ENCODE results near the gene IAH1. TPM values are rescaled to one million over a fixed set of nuclear protein-coding genes. Genes with fewer than 3 reads are reported as not detected.
A peak's percentile ranks its signal among the peaks of the same experiment; 100 is the strongest.

The IAH1 gene
- total and polyA plus RNA-seq, 2 experiments from 2014 or later, result 12.7 to 33.7 TPM

GRCh38 chr2:9517118-9517782 lies 42.9 kb downstream of the IAH1 start:
- no peak overlapping the region for H3K27ac Mint-ChIP-seq
- H3K36me3 ChIP-seq (ENCODE audit: insufficient read depth), result peaks cover 15% of the 10 kb centered on the region
- no peaks in the 10 kb centered on the region for H3K4me1 Mint-ChIP-seq

DNA sequence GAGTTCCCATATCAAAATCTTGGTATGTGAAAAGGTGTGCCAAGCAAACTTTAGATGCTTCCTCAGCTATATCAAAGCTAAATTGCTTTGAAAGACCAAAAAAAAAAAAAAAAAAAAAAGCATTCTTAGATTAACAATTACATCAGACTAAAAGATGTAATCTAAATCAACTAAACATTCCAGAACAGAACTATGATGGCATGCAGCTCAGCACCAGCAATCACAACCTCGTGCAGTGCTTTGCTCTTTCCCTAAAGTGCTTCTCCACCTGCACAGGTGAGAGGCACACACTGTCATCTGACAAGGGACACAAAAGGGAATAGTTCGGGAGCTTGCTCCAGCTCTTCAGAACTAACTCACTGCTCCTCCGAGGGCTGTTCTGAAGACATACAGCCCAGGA lies 43.8 kb downstream of the IAH1 start:
- Histone ChIP-seq H4K20me1 (replicated peaks; ENCODE audit: insufficient read depth) (peaks cover 8% of the 10 kb centered on the region; the same call in 1 of the 2 replicates), H3K4me3 (no peak overlapping the region), H3K9me2 (ENCODE audit: insufficient read depth) (no peaks in the 10 kb centered on the region), H3K79me2 (replicated peaks; ENCODE audit: insufficient read depth) (no peaks in the 10 kb centered on the region), H3K27me3 (ENCODE audit: insufficient read depth) (no peaks in the 10 kb centered on the region), H3K27ac (ENCODE audit: low read depth) (0 out of 2 replicates have a peak overlapping the region, but pooled peaks have one; percentile 78), H3F3A (replicated peaks; ENCODE audit: low read depth) (no peaks in the 10 kb centered on the region), H2AFZ (no peak overlapping the region), H3K4me1 (ENCODE audit: insufficient read depth) (no peaks in the 10 kb centered on the region), H3K36me3 (ENCODE audit: insufficient read depth) (peaks cover 11% of the 10 kb centered on the region), H3K4me2 (no peak overlapping the region)
- Mint-ChIP-seq H3K4me1 (no peaks in the 10 kb centered on the region), H3K27me3 (ENCODE audit: insufficient read depth, low read depth, poor library complexity) (peaks cover 1% of the 10 kb centered on the region), H3K4me3 (no peak overlapping the region), H3K9me3 (no peaks in the 10 kb centered on the region), H3K27ac (no peak overlapping the region), H3K36me3 (ENCODE audit: low read depth) (peaks cover 32% of the 10 kb centered on the region; the same call in 2 of the 3 replicates)
- peak; percentile 2 for DNase-seq (ENCODE audit: low spot score)
- no peak for ATAC-seq
- TF ChIP-seq, protein P1, sequence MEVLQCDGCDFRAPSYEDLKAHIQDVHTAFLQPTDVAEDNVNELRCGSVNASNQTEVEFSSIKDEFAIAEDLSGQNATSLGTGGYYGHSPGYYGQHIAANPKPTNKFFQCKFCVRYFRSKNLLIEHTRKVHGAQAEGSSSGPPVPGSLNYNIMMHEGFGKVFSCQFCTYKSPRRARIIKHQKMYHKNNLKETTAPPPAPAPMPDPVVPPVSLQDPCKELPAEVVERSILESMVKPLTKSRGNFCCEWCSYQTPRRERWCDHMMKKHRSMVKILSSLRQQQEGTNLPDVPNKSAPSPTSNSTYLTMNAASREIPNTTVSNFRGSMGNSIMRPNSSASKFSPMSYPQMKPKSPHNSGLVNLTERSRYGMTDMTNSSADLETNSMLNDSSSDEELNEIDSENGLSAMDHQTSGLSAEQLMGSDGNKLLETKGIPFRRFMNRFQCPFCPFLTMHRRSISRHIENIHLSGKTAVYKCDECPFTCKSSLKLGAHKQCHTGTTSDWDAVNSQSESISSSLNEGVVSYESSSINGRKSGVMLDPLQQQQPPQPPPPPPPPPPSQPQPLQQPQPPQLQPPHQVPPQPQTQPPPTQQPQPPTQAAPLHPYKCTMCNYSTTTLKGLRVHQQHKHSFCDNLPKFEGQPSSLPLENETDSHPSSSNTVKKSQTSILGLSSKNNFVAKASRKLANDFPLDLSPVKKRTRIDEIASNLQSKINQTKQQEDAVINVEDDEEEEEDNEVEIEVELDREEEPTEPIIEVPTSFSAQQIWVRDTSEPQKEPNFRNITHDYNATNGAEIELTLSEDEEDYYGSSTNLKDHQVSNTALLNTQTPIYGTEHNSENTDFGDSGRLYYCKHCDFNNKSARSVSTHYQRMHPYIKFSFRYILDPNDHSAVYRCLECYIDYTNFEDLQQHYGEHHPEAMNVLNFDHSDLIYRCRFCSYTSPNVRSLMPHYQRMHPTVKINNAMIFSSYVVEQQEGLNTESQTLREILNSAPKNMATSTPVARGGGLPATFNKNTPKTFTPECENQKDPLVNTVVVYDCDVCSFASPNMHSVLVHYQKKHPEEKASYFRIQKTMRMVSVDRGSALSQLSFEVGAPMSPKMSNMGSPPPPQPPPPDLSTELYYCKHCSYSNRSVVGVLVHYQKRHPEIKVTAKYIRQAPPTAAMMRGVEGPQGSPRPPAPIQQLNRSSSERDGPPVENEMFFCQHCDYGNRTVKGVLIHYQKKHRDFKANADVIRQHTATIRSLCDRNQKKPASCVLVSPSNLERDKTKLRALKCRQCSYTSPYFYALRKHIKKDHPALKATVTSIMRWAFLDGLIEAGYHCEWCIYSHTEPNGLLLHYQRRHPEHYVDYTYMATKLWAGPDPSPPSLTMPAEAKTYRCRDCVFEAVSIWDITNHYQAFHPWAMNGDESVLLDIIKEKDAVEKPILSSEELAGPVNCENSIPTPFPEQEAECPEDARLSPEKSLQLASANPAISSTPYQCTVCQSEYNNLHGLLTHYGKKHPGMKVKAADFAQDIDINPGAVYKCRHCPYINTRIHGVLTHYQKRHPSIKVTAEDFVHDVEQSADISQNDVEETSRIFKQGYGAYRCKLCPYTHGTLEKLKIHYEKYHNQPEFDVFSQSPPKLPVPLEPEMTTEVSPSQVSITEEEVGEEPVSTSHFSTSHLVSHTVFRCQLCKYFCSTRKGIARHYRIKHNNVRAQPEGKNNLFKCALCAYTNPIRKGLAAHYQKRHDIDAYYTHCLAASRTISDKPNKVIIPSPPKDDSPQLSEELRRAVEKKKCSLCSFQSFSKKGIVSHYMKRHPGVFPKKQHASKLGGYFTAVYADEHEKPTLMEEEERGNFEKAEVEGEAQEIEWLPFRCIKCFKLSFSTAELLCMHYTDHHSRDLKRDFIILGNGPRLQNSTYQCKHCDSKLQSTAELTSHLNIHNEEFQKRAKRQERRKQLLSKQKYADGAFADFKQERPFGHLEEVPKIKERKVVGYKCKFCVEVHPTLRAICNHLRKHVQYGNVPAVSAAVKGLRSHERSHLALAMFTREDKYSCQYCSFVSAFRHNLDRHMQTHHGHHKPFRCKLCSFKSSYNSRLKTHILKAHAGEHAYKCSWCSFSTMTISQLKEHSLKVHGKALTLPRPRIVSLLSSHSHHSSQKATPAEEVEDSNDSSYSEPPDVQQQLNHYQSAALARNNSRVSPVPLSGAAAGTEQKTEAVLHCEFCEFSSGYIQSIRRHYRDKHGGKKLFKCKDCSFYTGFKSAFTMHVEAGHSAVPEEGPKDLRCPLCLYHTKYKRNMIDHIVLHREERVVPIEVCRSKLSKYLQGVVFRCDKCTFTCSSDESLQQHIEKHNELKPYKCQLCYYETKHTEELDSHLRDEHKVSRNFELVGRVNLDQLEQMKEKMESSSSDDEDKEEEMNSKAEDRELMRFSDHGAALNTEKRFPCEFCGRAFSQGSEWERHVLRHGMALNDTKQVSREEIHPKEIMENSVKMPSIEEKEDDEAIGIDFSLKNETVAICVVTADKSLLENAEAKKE (CRISPR knock-in tag; IDR thresholded peaks at IDR 0.05), result no peak
- no peak for TF ChIP-seq CREB1 (CRISPR knock-in tag; IDR thresholded peaks at IDR 0.05; ENCODE audit: low read depth)
- TF ChIP-seq JUNB (IDR thresholded peaks at IDR 0.05; ENCODE audit: unreplicated experiment), result no peak
- no peak for TF ChIP-seq STAT1 (IDR thresholded peaks at IDR 0.05; ENCODE audit: unreplicated experiment)

More at GRCh38 chr2:9517118-9517782, 42.9 kb downstream of the IAH1 start:
- Histone ChIP-seq H4K20me1 (replicated peaks; ENCODE audit: insufficient read depth) (peaks cover 8% of the 10 kb centered on the region; the same call in 1 of the 2 replicates), H3K4me2 (no peak overlapping the region), H3K4me1 (ENCODE audit: insufficient read depth) (no peaks in the 10 kb centered on the region), H3K9me2 (ENCODE audit: insufficient read depth) (no peaks in the 10 kb centered on the region), H3K27me3 (ENCODE audit: insufficient read depth) (no peaks in the 10 kb centered on the region), H3K27ac (ENCODE audit: low read depth) (no peak overlapping the region), H3F3A (replicated peaks; ENCODE audit: low read depth) (no peaks in the 10 kb centered on the region), H2AFZ (no peak overlapping the region), H3K79me2 (replicated peaks; ENCODE audit: insufficient read depth) (no peaks in the 10 kb centered on the region), H3K4me3 (no peak overlapping the region)
- TF ChIP-seq, protein P2, sequence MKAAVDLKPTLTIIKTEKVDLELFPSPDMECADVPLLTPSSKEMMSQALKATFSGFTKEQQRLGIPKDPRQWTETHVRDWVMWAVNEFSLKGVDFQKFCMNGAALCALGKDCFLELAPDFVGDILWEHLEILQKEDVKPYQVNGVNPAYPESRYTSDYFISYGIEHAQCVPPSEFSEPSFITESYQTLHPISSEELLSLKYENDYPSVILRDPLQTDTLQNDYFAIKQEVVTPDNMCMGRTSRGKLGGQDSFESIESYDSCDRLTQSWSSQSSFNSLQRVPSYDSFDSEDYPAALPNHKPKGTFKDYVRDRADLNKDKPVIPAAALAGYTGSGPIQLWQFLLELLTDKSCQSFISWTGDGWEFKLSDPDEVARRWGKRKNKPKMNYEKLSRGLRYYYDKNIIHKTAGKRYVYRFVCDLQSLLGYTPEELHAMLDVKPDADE (IDR thresholded peaks at IDR 0.05), result no peak
- TF ChIP-seq CTCF (conservative IDR thresholded peaks at IDR 0.05; ENCODE audit: low read depth in 2 of 2) (no peak), ZNF331 (CRISPR knock-in tag; IDR thresholded peaks at IDR 0.05; ENCODE audit: low read depth) (no peak), NANOG (IDR thresholded peaks at IDR 0.05; ENCODE audit: borderline replicate concordance) (no peak), EZH2 (IDR thresholded peaks at IDR 0.05; ENCODE audit: low read depth, unreplicated experiment) (no peak), CREB1 (CRISPR knock-in tag; IDR thresholded peaks at IDR 0.05; ENCODE audit: low read depth) (no peak)
- ATAC-seq (no peak), DNase-seq (ENCODE audit: low spot score) (no peak)
- peaks cover 1% of the 10 kb centered on the region for H3K27me3 Mint-ChIP-seq (ENCODE audit: insufficient read depth, low read depth, poor library complexity)
- H3K36me3 Mint-ChIP-seq (ENCODE audit: low read depth), result peaks cover 38% of the 10 kb centered on the region; the same call in 2 of the 3 replicates
- no peak overlapping the region for H3K4me3 Mint-ChIP-seq
- H3K9me3 Mint-ChIP-seq, result no peaks in the 10 kb centered on the region
